Peyer's patch (tissue), 4 donors: ENCODE data around the gene C10orf88. TPM values are rescaled to one million over a fixed set of nuclear protein-coding genes. Genes with fewer than 3 reads are reported as not detected.

ENCODE experiments used
- DNase-seq, 3 donors: peaks; one replicate each; pipeline ENCODE4 v3.0.0-alpha.2; 2017 to 2019
- H3K27ac ChIP-seq, 4 donors: fragments of 200-600 bp; sonication (generic); one replicate each; pipeline ENCODE4 v1.5.1; 2016 to 2019
- H3K27me3 ChIP-seq, 2 donors: fragments of 200-600 bp; sonication (generic); one replicate each; pipeline ENCODE4 v1.5.1; 2019
- H3K36me3 ChIP-seq, 3 donors: fragments of 200-600 bp; sonication (generic); one replicate each; pipeline ENCODE4 v1.5.1; 2016 to 2019
- H3K4me1 ChIP-seq, 4 donors: fragments of 200-600 bp; sonication (generic); one replicate each; pipeline ENCODE4 v1.5.1; 2016 to 2019
- H3K4me3 ChIP-seq, 4 donors: fragments of 200-600 bp; sonication (generic); 1 replicate in 3 of 4; 2 replicates in 1 of 4; pipeline ENCODE4 v1.5.1; 2016 to 2019; ENCODE audit warnings: mild to moderate bottlenecking in 1 of 4
- H3K9me3 ChIP-seq, 4 donors: fragments of 200-600 bp; sonication (generic); one replicate each; pipeline ENCODE4 v1.5.1; 2016 to 2019; ENCODE audit warnings: mild to moderate bottlenecking in 1 of 4
- POLR2A ChIP-seq, 2 donors: fragments of 450-650 bp; IDR thresholded peaks; one replicate each; pipeline ENCODE4 v1.5.1; 2017; ENCODE audit warnings: antibody characterized with exemption in 2 of 2, mild to moderate bottlenecking in 2 of 2, moderate library complexity in 2 of 2
- total RNA-seq, 4 donors: library from RNA; depleted of rRNA; stranded (reverse); fragments of >200 nt; gene quantifications; one replicate each; pipeline ENCODE4 v1.1.0, GENCODE V29; 2016
- TF ChIP-seq, protein P1 (sequence below), 6 experiments: fragments of 450-650 bp in 4 of 6; fragments of 200-600 bp in 2 of 6; sonication (generic) in 1 of 6; IDR thresholded peaks; one replicate each; pipeline ENCODE4 v1.5.1; 2017 to 2019; ENCODE audit warnings: antibody characterized with exemption in 6 of 6, mild to moderate bottlenecking in 3 of 6, moderate library complexity in 1 of 6

C10orf88 gene
- total RNA-seq, 4 donors from 2014 or later, result 5.6 to 93.3 (median 7.5) TPM

DNA sequence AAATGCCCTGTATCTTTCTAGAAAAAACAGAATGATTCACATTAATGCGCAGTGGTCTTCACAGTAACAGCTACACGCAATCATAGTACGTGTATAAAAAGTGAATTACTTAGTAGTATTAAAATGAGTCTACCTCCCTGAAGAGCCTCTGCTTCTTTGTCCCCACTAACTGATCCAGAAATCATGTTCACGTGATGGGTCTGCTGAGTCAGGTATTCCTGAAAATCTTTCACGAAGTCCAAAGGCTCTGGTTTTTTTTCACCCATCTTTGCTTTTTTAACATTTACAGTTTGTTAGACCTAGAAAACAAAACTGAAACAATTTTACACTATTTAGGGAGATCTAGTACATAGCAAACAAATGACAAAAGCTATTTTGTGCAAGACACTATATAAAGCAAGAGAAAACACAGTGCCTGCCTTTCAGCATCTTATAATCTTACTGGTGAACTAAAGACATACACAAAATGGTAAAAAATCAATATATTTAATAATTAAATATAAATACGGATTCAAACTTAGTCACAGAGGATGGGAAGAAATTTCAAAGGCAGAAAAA lies 44.4 kb upstream of the C10orf88 start:
- H3K27me3 ChIP-seq, result no peaks in the 10 kb centered on the region
- H3K4me1 ChIP-seq, result peaks cover 0 to 3% (median 0%) of the 10 kb centered on the region in 4 donors
- no peak for TF ChIP-seq POLR2A (IDR thresholded peaks at IDR 0.05)
- TF ChIP-seq, protein P1, sequence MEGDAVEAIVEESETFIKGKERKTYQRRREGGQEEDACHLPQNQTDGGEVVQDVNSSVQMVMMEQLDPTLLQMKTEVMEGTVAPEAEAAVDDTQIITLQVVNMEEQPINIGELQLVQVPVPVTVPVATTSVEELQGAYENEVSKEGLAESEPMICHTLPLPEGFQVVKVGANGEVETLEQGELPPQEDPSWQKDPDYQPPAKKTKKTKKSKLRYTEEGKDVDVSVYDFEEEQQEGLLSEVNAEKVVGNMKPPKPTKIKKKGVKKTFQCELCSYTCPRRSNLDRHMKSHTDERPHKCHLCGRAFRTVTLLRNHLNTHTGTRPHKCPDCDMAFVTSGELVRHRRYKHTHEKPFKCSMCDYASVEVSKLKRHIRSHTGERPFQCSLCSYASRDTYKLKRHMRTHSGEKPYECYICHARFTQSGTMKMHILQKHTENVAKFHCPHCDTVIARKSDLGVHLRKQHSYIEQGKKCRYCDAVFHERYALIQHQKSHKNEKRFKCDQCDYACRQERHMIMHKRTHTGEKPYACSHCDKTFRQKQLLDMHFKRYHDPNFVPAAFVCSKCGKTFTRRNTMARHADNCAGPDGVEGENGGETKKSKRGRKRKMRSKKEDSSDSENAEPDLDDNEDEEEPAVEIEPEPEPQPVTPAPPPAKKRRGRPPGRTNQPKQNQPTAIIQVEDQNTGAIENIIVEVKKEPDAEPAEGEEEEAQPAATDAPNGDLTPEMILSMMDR (IDR thresholded peaks at IDR 0.05), result no peak
- H3K9me3 ChIP-seq, result no peaks in the 10 kb centered on the region
- H3K27ac ChIP-seq, result no peak overlapping the region
- H3K4me3 ChIP-seq, result no peak overlapping the region
- no peak for DNase-seq
- H3K36me3 ChIP-seq, result peaks cover 0 to 32% (median 0%) of the 10 kb centered on the region in 3 donors

DNA sequence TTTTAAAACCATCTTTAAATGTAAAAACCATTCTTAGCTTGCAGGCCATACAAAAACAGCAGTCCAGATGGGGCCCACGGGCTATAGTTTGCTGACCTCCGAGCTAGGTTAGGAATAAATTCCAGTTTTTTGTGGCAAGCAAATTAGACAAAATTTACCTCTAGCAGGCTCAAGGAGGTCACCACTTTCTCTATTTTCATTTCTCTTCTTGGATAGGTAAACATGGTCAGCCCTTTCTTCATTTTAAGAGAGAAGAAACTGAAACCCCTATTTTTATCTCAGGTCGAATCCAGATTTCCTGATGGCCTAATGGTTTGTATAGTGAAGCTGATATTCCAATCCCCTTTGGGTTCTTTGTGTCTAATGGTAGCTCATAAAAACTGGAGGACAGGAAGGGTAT lies 43.8 kb upstream of the C10orf88 start:
- H3K4me3 ChIP-seq, result no peak overlapping the region
- no peaks in the 10 kb centered on the region for H3K9me3 ChIP-seq
- peaks cover 0 to 3% (median 0%) of the 10 kb centered on the region in 4 donors for H3K4me1 ChIP-seq
- DNase-seq, result no peak
- no peak for TF ChIP-seq POLR2A (IDR thresholded peaks at IDR 0.05)
- TF ChIP-seq, protein P1 (IDR thresholded peaks at IDR 0.05), result no peak
- H3K27me3 ChIP-seq, result no peaks in the 10 kb centered on the region
- peaks cover 0 to 35% (median 0%) of the 10 kb centered on the region in 3 donors for H3K36me3 ChIP-seq
- H3K27ac ChIP-seq, result no peak overlapping the region

DNA sequence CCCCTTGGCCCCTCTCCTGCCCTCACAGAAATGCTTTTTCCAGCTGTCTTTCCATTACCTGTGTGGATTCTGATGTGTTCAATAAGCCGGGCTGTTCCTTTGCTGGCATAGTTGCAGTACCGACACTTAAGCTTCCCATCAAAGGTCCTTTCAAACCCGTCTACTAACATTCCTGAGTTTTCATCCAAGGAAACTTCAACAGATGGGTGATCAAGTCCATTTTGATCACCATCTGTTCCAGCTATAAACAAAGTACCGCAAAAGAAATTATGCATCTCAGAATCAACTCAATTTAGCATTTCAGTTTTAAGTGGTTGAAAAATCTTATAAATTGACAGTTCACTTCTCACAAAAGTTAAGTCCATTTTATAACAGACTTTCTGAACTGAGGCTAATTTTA lies 41.9 kb upstream of the C10orf88 start:
- H3K27me3 ChIP-seq, result no peaks in the 10 kb centered on the region
- TF ChIP-seq, protein P1 (IDR thresholded peaks at IDR 0.05), result no peak
- no peak for TF ChIP-seq POLR2A (IDR thresholded peaks at IDR 0.05)
- peaks cover 0 to 42% (median 0%) of the 10 kb centered on the region in 3 donors for H3K36me3 ChIP-seq
- no peak for DNase-seq
- no peaks in the 10 kb centered on the region for H3K9me3 ChIP-seq
- no peak overlapping the region for H3K27ac ChIP-seq
- no peak overlapping the region for H3K4me3 ChIP-seq
- peaks cover 0 to 3% (median 0%) of the 10 kb centered on the region in 4 donors for H3K4me1 ChIP-seq

DNA sequence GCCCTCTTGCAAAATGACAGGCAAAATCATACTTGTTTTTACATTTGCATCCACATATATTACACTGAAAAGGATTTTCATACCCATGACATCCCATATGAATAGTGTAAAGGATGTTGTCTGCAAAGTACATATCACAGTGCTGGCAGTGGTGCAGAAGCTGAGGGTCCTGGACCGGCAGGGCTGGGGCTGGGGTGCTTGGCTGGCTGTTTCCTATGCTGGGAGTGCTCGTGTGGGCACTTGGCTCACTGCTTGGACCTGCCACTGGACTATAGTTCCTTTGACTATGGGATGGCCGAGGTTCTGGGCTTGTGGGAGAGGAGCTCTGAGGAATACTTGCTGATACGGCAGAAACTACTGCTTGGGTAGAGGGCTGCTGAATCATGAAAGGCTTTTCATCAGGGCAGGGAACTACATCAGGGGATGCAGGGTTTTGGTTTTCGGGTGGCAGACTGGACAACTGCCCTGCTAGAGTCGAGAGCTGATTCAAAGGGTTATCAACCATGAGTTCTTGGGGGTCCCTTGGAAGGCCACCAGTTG lies 39.8 kb upstream of the C10orf88 start:
- no peak overlapping the region for H3K4me3 ChIP-seq
- no peaks in the 10 kb centered on the region for H3K4me1 ChIP-seq
- no peaks in the 10 kb centered on the region for H3K27me3 ChIP-seq
- H3K9me3 ChIP-seq, result no peaks in the 10 kb centered on the region
- DNase-seq, result no peak
- H3K36me3 ChIP-seq, result peaks cover 0 to 42% (median 0%) of the 10 kb centered on the region in 3 donors
- no peak overlapping the region for H3K27ac ChIP-seq
- TF ChIP-seq, protein P1 (IDR thresholded peaks at IDR 0.05), result no peak
- no peak for TF ChIP-seq POLR2A (IDR thresholded peaks at IDR 0.05)

DNA sequence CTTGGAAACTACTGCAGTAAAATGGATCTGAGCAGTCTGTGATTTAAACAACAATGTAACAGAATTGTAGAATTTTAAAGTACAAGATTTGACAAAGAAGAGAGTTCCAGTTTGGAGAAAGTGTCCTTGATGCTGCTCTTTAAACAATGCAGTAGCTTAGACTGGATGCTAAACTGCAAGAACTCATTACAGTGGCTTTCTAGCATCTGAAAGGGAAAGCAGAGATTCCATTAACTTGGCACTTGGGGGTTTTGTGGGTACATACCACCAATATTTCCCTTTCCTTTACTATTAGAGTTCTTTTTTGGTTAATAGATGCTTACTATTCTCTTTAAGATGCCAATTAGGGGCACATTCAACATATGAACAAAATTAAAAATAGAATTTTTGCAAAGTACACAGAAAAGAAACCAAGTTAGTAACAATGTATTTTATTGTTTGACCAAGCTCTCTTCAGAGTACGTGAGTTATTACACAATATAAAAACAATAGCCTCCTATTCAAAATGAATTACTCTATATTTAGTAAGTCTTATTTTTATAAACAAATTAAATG lies 38.1 kb upstream of the C10orf88 start:
- H3K36me3 ChIP-seq, result peaks cover 0 to 38% (median 0%) of the 10 kb centered on the region in 3 donors
- no peaks in the 10 kb centered on the region for H3K9me3 ChIP-seq
- H3K27me3 ChIP-seq, result no peaks in the 10 kb centered on the region
- H3K27ac ChIP-seq, result no peak overlapping the region
- H3K4me3 ChIP-seq, result no peak overlapping the region
- no peaks in the 10 kb centered on the region for H3K4me1 ChIP-seq
- DNase-seq, result no peak
- TF ChIP-seq, protein P1 (IDR thresholded peaks at IDR 0.05), result no peak
- no peak for TF ChIP-seq POLR2A (IDR thresholded peaks at IDR 0.05)
